Stimulated activated CD8-positive, alpha-beta memory T cell treated with anti-CD3 and anti-CD28 coated beads, Interleukin-4, amount 100 ng/mL, for 4 hours (primary cell): ENCODE measurements around the gene SLC8A3.

Source experiments
- DNase-seq, 2 donors: peaks; one replicate each; pipeline ENCODE4 v3.0.0-alpha.2; 2020; ENCODE audit warnings: low read depth in 2 of 2, low spot score in 1 of 2

Gene SLC8A3

DNA sequence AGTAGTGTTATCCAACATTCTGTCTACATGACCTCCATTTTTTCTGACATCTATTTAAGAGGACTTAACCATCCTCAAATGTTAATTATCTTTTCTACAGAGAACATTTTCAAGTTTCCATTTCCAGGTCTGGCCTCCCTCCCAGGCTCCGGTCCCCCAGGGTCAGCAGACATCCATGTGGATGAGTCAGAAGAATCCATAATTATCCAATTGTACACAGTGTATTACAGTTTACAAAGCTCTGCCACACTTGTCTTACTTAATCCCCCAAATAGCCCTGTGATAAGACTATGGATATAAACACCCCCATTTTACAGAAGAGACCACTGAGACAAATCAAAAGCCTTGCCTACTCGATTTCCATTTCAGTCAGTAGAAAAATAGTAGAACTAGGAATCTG, 65.0 kb downstream of the SLC8A3 start:
- no peak for DNase-seq

DNA sequence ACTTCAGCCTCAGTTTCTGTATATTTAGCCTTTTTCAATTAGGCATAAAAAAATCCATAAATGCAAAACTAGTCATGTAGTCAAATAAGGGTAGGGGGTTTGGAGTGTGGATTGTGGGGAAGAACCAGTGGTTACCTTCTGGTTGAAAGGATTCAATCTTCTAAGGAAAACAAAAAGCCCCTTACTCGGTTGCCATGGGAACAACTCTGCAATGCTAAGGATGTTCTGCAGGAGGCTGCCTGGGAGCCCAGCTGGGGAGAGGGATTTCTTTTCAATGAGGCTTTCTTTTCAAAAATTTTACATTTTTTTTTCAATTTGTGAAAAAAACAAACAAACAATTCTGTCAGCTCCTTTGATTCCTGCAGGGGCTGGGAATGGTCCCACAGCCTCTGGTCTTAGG, 67.2 kb downstream of the SLC8A3 start:
- no peak for DNase-seq

DNA sequence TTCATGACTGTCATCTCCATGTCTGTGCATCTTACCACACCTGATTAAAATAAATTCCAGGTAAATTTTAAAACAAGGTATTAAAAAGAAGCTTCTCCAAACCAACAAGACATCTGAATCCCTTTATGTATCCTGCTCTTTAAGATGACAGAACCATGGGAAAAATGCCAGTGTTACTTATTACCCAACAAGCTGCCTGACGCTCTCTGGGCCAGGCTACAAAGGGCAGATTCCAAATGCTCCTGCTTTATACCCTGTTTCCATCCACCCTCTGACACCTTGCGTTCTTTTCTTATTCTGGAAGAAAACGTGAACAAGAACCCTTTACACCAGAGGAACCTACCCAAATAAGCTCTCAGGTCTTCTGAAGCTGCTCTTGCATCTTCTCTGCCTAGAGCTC, 70.7 kb downstream of the SLC8A3 start:
- DNase-seq = no peak

DNA sequence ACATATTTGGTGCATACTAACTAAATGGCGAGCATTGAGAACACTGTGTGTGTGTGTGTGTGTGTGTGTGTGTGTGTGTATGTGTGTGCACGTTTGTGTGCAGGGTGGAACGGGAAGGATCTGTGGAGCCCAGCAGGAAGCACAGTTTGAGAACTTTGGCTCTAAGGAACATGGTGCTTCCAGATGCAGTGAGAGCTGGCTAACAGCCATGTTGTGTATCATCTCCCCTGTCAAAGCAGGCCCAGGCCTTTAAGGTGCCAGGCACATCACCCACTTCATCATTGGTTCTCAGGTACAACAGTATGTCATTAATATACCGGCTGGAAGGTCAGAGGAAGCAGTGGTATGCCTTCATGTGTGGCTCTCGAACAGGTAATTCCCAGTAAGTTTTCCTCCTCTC, 72.5 kb downstream of the SLC8A3 start:
- no peak for DNase-seq

DNA sequence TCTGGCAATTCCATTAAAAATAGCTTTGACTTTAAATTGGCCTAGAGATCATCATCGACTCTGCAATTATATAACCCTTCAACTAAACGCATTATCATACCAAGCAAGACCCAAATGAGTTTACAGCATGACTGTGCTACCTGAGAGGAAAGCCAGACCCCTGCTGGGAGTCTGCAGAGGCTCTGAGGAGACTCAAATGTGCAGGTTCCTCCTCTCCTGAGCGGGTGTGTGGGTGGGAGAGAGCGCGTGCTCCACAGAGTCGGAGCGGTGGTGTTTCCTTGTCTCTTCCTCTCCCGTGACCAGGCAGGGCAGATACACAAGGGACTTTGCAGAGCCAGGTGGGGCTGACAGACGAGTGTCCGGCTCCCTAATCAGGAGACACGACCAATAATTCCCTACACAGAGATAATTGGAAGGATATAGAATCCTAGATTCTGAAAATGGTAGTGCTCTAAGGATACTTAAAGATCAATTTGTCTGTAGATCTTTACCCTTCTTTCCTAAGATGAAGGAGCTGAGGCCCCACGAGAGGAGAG, 74.1 kb downstream of the SLC8A3 start:
- no peak for DNase-seq

DNA sequence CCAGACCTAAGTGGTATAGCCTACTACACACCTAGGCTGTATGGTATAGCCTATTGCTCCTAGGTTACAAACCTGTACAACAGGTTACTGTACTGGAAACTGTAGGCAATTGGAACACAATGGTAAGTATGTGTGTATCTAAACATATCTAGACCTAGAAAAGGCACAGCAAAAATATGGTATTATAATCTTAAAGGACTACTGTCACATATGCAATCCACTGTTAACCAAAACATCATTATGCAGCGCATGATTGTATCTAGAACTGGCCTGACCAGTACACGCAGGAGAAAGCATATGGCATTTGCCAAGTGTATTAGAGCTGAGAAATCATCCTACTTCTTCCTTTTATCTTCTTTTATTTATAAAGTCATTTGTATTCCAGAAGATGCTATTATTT, 75.5 kb downstream of the SLC8A3 start:
- no peak for DNase-seq

DNA sequence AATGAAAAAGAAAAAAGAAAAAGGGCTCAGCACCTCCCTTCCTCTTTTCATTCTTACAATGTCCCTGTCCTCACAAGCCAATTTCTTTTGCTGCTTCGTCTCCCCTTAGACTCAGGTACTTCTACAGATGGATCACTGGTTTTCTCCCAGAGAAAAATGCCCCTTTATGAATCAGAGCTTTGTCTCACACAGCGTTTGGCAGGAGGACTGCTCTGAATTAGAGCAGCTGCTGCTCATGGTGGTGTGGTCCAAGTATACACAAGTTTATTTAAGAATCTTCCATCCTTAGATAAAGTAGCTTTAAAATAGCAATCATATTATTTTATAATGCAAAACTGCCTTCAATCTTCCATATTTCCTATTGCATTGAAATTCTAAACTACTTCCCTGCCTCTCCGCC, 80.3 kb downstream of the SLC8A3 start:
- DNase-seq = no peak

DNA sequence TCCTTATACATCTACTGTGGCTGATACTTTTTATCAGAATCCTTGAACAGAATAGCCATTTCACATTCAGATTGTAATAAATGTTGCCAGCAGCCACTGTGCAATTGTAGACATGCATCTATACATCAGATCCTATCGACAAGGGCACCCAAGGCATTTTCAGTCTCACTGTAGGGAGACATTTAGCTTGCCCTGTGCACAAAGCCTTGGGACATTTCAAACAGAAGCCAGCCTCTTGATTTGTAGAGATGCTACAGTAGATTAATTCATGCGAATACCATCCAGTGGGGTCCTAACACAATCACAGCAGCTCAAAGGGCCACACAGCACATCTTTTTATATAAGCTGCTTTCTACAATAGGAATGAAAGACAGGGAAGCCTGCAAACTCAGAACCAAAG, 81.4 kb downstream of the SLC8A3 start:
- no peak for DNase-seq

DNA sequence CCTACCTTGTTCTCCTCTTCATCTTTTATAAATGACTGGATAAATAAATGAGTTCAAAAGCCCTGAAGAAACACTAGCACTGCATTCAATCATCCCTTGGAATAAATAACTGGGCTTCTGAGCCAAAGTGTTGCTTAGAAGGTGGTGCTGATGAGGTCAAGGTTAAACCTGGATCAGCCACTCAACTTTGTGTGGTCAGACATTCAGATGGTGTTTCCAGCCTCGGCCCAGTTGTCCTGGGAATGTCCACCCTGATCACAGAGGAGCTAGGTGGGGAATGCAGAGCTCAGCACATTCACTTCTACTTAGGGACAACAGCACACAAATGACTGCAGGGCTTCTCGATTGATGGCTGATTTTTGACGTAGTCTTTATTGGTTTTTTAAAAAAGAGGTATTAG, 88.7 kb downstream of the SLC8A3 start:
- DNase-seq = no peak

DNA sequence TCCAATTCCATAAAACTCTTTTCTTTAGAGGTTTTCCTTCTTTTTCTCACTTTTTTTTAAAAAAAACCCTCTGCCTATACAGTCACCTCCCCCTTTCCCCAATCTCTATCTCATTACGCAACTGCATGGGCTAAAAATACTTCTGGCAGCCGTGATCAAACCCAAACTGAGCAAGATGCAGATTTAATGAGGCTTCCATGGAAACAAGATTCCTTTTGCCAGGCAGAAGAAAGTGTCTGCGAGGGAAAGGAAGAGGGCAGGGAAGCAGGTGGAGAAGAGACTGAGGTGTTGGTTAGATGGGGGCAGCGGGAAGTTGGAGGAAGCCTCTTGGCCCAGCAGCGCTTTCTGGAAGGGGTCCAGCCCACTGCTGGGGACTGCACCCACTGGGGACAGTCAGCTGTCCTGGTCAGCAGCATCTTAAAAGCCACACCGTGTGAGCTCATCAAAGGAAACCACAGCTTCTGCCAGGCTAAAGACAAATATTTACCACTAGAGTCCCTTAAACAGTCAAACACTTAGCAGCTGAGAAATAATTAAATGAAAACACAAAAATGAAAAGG, 90.4 kb downstream of the SLC8A3 start:
- no peak for DNase-seq

DNA sequence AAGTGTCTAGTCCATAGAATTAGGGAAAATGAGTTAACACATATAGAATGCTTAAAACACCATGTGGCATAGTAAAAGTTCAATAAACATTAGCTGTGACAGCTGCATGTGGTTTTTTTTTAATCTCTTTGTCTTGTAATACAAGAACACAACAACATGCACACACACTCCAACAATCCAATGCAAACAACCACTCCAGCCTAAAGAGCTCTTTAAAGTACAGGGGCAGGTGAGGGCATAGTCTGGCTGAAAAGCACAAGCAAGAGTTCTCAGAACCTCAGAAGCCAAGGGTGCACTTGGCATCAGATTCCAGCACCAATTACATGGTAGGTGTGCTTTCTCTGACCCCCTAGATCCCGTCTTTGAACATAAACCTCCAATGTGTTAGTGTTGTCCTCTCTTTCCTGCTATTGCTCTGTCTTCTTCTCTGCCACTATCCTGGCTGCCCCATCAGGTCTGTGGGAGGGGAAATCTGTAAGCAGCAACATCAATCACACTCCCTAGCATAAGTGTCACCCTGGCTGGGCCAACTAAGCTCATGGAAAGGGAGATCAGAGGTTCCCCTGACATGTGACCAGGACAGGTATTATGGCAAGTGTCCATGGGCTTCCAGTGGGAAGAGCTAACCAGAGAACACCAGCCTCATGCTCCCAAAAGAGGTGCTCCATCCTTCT, 91.0 kb downstream of the SLC8A3 start:
- DNase-seq = no peak

DNA sequence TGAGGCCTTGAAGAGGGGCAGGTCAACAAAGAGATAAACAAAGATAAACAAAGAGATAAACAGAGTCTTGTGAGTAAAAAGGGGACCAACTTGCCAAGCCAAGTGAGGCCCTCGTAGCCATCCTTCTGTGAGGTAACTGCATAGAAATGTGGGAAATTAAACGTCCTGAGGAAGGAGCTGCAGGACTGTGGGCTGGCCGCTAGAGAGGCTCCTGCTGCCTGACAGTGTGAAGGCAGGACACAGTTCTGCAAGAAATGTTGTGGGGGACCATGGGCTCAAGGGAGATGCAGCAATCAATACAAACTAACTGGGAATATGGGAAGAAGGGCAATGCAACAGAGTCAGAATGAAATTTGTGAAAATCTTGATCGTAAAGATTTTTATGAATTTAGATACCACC, 91.9 kb downstream of the SLC8A3 start:
- no peak for DNase-seq

DNA sequence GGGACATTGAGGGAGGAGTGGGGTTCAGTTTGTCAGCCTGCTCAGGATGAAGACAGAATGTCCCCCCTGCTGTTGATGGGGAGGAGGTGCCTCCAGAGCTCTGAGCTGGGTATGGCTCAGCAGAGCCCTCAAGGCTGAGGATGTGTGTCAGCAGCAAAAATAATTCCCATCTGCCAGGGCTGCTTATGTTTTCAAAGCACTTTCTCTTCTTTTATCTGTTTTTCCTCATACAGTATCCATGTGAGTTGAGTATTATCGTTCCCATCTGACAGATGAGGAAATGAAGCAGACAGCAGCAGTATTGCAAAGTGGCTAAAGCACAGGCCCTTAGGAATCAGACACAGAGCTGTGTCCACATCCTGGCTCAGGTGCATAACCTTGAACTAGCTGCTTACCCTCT, 94.1 kb downstream of the SLC8A3 start:
- no peak for DNase-seq

DNA sequence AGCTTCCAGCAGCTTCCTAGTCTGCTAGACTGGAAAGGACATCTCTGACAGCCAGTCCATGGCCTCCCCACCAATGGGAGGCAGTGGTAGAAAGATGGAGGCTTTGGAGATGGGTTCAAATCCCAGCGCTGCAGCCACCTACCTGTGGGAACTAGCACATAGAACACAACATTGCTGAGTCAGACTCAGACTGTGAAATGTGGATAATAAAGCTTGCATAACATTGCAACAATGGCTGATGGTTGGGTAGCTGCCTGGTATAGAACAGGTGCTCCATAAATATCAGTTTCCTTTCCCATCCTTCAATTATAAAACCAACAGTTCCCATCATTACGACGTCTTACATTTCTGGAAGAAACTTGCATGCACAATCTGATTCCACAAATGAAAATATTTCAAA, 94.6 kb downstream of the SLC8A3 start:
- no peak for DNase-seq

DNA sequence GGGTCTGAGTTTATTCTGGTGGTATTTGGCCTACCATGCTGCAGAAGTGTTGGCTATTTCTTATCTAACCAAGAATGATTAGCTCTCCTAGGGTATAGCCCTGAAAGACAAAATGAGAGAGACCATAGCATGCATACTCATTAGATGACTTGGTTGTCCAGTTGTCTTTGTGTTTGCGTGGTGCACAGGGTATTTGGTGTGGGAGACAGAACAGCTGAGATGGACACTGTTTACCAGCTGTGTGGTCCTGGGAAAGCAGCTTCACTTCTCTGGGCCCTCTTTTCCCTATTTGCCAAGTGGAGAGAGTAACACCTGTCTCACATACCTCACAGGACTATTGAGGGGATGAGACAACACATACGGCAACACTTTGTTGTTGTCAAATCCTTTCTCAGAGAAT, 95.6 kb downstream of the SLC8A3 start:
- DNase-seq = no peak

DNA sequence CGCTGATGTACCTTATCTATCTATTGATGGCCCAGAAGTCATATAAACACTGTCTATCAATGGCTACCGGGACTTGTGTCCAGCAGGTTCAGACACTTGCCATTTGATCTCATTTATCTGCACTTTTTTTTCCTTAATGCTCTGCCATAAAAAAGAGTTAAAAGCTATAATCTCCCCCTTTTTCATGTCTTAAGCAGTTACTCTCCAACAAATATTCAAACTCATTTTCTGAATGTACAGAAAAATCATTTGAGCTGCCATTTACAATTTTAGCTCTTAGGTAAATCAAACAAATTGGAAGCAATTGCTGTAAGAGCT, 101.4 kb downstream of the SLC8A3 start:
- DNase-seq = no peak

DNA sequence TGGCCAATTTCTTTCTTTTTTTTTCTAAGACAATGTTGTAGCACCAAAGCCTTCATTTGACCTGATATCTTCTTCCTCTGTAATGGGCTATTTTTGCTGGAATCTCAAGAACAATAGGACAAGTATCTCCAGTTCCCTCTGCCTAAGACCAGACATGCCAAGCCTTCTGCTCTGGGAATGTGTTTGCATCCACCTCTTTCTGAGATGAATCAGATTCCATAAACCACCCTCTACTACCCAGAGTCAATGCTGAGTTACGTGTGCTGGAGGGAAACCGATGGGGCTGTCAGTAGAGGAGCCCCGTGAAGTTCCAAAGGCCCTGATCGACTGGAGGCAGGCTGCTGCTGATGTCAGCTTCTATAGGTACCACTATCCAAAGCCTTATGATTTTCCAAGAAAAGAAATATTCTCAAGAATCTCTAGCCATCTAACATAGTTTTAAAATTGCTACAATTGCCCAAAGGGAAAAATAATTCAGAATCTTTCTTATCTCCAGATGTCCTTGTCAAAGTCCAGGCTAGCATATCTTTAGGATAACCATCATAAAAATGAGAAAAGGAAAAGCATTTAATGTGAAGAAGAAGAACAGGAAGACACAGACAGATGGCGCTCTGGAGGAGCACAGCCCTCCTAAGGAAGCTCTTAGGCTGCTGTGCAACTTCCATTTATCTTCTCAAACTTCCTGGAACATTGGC, 101.9 kb downstream of the SLC8A3 start:
- DNase-seq = no peak

DNA sequence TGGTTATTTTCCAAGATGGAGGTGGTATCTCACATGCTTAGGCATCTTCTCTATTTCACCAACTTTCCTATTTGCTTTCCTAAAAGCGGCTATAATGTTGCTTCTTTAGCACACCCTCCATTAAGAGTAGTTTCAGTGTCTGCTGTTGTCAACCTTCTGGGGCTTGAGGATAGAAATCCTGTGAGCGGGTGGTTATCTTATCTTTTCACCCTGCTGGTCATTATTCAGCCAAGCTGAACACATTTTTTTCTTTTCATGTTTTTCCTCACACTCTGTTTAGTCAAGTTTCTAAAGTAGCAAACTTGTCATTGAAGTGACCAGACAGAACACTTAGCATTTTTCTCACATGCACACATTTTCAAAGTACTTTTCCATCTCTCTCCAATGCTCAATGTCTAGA, 104.5 kb downstream of the SLC8A3 start:
- DNase-seq = no peak

DNA sequence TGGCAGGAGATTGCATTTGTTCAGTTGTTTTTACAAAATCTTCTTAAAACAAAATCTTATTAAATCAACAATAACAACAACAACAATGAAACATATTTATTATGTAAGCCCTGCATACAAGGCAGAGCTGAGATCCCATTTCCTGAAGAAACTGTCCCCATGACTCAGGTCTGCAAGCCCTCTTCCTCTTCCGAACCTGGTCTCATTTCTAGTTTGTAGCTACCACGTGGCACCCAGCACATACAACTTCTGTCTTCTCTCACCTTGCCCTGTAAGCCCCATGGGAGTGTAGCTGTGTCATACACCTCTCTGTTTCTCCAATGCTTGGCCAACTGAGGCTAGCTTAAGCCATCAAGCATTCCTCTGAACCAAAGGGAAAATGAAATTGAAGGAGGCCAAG, 106.4 kb downstream of the SLC8A3 start:
- DNase-seq = no peak

DNA sequence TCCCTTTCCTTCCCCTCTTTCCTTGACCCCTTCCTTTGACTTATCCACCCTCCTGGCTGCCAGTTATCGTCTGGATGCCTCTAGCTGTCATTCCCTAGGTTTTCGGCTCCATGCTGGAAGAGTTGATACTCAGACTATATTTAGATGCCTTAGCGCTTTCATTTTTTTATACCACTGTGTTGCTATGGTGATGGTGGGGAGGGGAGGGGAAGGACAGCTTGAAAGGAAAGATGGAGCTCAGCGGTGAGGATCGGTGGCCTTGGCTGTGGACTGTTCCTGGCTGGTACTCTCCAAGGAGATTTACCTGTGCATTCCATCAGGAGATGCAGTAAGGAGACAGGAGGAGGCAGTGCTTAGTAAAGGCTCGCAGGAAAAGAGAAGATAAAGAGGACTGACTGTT, 108.7 kb downstream of the SLC8A3 start:
- DNase-seq = no peak

DNA sequence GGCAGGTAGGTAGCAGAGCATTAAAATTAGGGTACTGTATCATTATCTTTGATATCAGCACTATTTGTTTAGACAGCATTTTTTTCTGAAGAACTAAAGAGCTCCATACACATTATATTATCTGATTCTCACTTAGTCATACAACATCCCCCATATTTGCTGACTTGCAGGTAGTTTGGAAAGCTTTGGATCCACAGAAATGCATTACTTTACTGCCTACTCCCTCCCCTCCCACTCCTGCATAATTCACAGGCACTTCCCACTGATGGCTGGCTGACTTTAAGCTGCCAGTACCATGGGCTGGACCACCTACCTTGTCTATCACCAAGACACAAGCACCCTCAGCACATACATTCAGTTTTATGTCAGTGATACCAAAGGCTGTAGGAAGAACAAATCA, 110.4 kb downstream of the SLC8A3 start:
- no peak for DNase-seq

DNA sequence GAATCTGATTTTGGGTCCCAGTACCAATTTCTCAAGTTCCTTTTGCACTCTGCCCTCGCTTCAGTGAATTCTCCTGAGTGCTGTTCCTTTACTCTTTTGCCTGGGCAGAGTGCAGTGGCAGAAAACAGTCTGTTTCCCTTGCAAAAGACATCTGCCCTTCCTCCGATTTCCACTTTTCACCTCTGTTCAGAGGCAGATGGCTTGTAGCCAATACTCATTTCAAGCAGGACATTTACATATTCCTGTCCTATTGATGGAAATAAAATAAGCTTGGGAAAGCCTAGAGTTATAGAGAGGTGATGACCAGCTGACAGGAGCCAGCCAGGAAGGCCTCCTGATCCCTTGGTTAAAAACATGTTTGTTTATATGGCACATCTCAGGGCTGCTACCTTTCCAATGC, 111.0 kb downstream of the SLC8A3 start:
- no peak for DNase-seq

DNA sequence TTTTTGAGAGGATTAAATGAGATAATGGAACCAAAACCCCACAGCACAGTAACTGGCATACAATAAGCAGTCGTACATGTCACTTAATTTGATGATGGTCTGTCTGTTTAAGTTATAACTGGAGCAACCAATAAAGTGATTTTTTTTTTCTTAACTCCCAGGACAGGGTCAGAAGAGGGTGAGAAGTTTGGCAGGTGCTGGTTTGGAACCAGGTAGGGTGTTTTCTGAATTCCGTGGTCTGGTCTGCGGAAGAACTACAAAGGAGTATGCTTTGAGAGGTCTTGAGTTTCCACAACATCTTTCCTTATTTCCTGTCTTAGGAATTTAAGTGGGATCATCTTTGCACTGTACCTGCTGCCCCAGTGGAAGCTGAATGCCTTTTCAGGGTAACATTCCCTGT, 111.7 kb downstream of the SLC8A3 start:
- DNase-seq = no peak
